GM12892 (cell line): ENCODE measurements around the gene RSPO1.

ENCODE experiments used
- POLR2A ChIP-seq: IDR thresholded peaks from 2 replicates; pipeline ENCODE4 v1.6.1; 2011; ENCODE audit warnings: low read depth, low read length, control low read depth
- POLR2AphosphoS5 ChIP-seq: IDR thresholded peaks from 2 replicates; pipeline ENCODE4 v1.6.1; 2011; ENCODE audit warnings: low read depth, low read length, control low read depth
- TAF1 ChIP-seq: IDR thresholded peaks from 2 replicates; pipeline ENCODE4 v1.6.1; 2011; ENCODE audit warnings: low read depth, mild to moderate bottlenecking, control low read depth, low read length, borderline replicate concordance

GRCh38 chr1:37647281-37647680, 12.6 kb upstream of the RSPO1 start:
- TF ChIP-seq POLR2A (no peak), POLR2AphosphoS5 (no peak), TAF1 (no peak)
